CD4-positive, alpha-beta T cell treated with Interleukin-10 for 1 hour (primary cell): ENCODE results near the gene RNF43.

Experiments
- DNase-seq: peaks from one replicate; pipeline ENCODE4 v3.0.0-alpha.2; 2020

Gene RNF43

GRCh38 chr17:58417300-58418092, at the start of gene RNF43:
Gene RNF43 (minus strand): TSS chr17:58417534. CDS start chr17:58415577, 1,957 bp downstream.
- DNase-seq = peak; percentile 92

GRCh38 chr17:58455491-58455890, 38.2 kb upstream of the RNF43 start:
- DNase-seq = no peak

GRCh38 chr17:58452738-58453137, 35.4 kb upstream of the RNF43 start:
- no peak for DNase-seq

GRCh38 chr17:58447039-58447975, 30.0 kb upstream of the RNF43 start:
- peak; percentile 69 for DNase-seq

GRCh38 chr17:58446086-58446485, 28.8 kb upstream of the RNF43 start:
- DNase-seq = no peak

- DNase-seq = no peak
Observed at GRCh38 chr17:58436805-58437239, 19.5 kb upstream of the RNF43 start.

GRCh38 chr17:58436245-58436644, 18.9 kb upstream of the RNF43 start:
- no peak for DNase-seq

GRCh38 chr17:58432806-58433573, 15.7 kb upstream of the RNF43 start:
- no peak for DNase-seq

- no peak for DNase-seq
Observed at GRCh38 chr17:58427807-58428206, 10.5 kb upstream of the RNF43 start.

- DNase-seq = no peak
Observed at GRCh38 chr17:58421711-58422110, 4.4 kb upstream of the RNF43 start.

GRCh38 chr17:58420827-58421226, 3.5 kb upstream of the RNF43 start:
- no peak for DNase-seq

GRCh38 chr17:58416937-58417299, 416 bp downstream of the RNF43 start:
- DNase-seq = no peak

GRCh38 chr17:58416396-58416795, 938 bp downstream of the RNF43 start:
- DNase-seq = no peak

- no peak for DNase-seq
Observed at GRCh38 chr17:58415371-58416055, 1.8 kb downstream of the RNF43 start.

GRCh38 chr17:58414596-58414997, 2.7 kb downstream of the RNF43 start:
- DNase-seq = no peak

- DNase-seq = no peak
Observed at GRCh38 chr17:58413684-58414083, 3.6 kb downstream of the RNF43 start.

- DNase-seq = no peak
Observed at GRCh38 chr17:58412961-58413586, 4.3 kb downstream of the RNF43 start.

- DNase-seq = no peak
Observed at GRCh38 chr17:58412064-58412703, 5.2 kb downstream of the RNF43 start.

- DNase-seq = no peak
Observed at GRCh38 chr17:58411408-58411894, 5.9 kb downstream of the RNF43 start.

GRCh38 chr17:58410714-58411407, 6.5 kb downstream of the RNF43 start:
- DNase-seq = no peak

GRCh38 chr17:58409432-58409831, 7.9 kb downstream of the RNF43 start:
- DNase-seq = no peak
